Measurements from ENCODE around the gene GOLGA6D.

- TF ChIP-seq EZH2 (IDR thresholded peaks at IDR 0.05; ENCODE audit: low read depth, low read length, severe bottlenecking) (no peak), CTCF (IDR thresholded peaks at IDR 0.05; ENCODE audit: control extremely low read depth in 1 of 3, insufficient read depth in 1 of 3, low read depth in 1 of 3, low read length in 3 of 3) (no peak), ATF3 (IDR thresholded peaks at IDR 0.05; ENCODE audit: insufficient read depth, low read depth, low read length) (no peak), RAD21 (IDR thresholded peaks at IDR 0.05 in 1 of 2, conservative IDR thresholded peaks at IDR 0.05 in 1 of 2; ENCODE audit: low read depth in 2 of 2, low read length in 2 of 2) (no peak)
Measured at GRCh38 chr15:75234191-75234810, 48.3 kb upstream of the GOLGA6D start.

All from H1 (cell line).